ENCODE results near the gene DROSHA. TPM values are rescaled to one million over a fixed set of nuclear protein-coding genes. Genes with fewer than 3 reads are reported as not detected.

Gene DROSHA
- total RNA-seq, 1 experiment from 2014 or later = 106 TPM

- Mint-ChIP-seq H3K9me3 (peaks cover 0 to 2% of the 10 kb centered on the region in 2 experiments; a peak in 2 of 5 replicates), H3K27ac (peak overlapping the region in 1 of 3 experiments; percentile 84; a peak in 2 of 7 replicates), H3K4me1 (peaks cover 26 to 28% of the 10 kb centered on the region in 2 experiments), H3K27me3 (ENCODE audit: low read depth) (no peaks in the 10 kb centered on the region; the same call in 1 of the 2 replicates), H3K36me3 (ENCODE audit: insufficient read depth in 1 of 3, low read depth in 3 of 3) (peaks cover 2 to 3% (median 2%) of the 10 kb centered on the region in 3 experiments; a peak in 4 of 7 replicates), H3K4me3 (peak overlapping the region in 1 of 2 experiments; percentile 2; a peak in 1 of 5 replicates)
- Histone ChIP-seq H2BK20ac (ENCODE audit: low read depth, low read length, poor library complexity, severe bottlenecking) (no peak overlapping the region), H3K9me3 (ENCODE audit: control insufficient read depth, low read depth, low read length) (no peaks in the 10 kb centered on the region), H3K27ac (ENCODE audit: insufficient read length, low read depth, low read length) (no peak overlapping the region), H2AK5ac (ENCODE audit: insufficient read length, low read length) (no peak overlapping the region), H3K4ac (ENCODE audit: low read depth, low read length) (no peak overlapping the region), H4K5ac (ENCODE audit: insufficient read length, low read depth, low read length) (no peak overlapping the region), H3K79me2 (ENCODE audit: insufficient read depth, low read length) (no peaks in the 10 kb centered on the region), H3K23me2 (ENCODE audit: insufficient read length, low read depth, low read length, poor library complexity, severe bottlenecking) (no peaks in the 10 kb centered on the region), H2BK120ac (ENCODE audit: low read depth, low read length, poor library complexity, severe bottlenecking) (no peak overlapping the region), H2BK15ac (ENCODE audit: low read depth, low read length) (no peak overlapping the region), H3K23ac (ENCODE audit: insufficient read length, low read depth, low read length) (no peak overlapping the region), H3K18ac (ENCODE audit: insufficient read length, low read depth, low read length) (no peak overlapping the region), H3K4me2 (ENCODE audit: insufficient read depth, insufficient read length, low read length) (no peak overlapping the region), H2BK5ac (ENCODE audit: insufficient read length, low read length) (no peak overlapping the region), H3K79me1 (ENCODE audit: insufficient read depth, low read depth, low read length, poor library complexity, severe bottlenecking) (no peaks in the 10 kb centered on the region), H3K14ac (ENCODE audit: insufficient read depth, low read length) (no peak overlapping the region), H2AFZ (ENCODE audit: low read length) (no peak overlapping the region), H3T11ph (ENCODE audit: low read length) (no peak overlapping the region), H4K20me1 (ENCODE audit: control insufficient read depth, insufficient read depth, insufficient read length) (no peaks in the 10 kb centered on the region), H3K56ac (ENCODE audit: insufficient read length, low read depth, low read length) (no peak overlapping the region), H4K91ac (ENCODE audit: insufficient read length, low read depth, low read length) (no peak overlapping the region), H4K8ac (replicated peaks; ENCODE audit: insufficient read length, low read depth, low read length) (no peak overlapping the region), H3K27me3 (ENCODE audit: insufficient read depth, low read length) (no peaks in the 10 kb centered on the region), H3K9ac (ENCODE audit: extremely low read depth, insufficient read length, low read length) (no peak overlapping the region), H2BK12ac (ENCODE audit: insufficient read length, low read depth, low read length) (no peak overlapping the region), H3K4me1 (ENCODE audit: insufficient read depth, low read length) (peaks cover 4% of the 10 kb centered on the region; the same call in 1 of the 2 replicates)
- no peak for TF ChIP-seq CTCF (conservative IDR thresholded peaks at IDR 0.05)
- no CpG with 5 or more reads among the region's 15 CpGs for WGBS (ENCODE audit: extremely low coverage, insufficient read length, low lambda C conversion rate)
- no peak for DNase-seq
Observed at GRCh38 chr5:31382051-31382878, 149.6 kb downstream of the DROSHA start.

Measured in H9 (cell line).